ENCODE results near the gene PCYT1A. TPM values are rescaled to one million over a fixed set of nuclear protein-coding genes. Genes with fewer than 3 reads are reported as not detected.
"Not testable (repeated sequence)": the region's sequence is repeated elsewhere in the genome, so short reads cannot be mapped to it uniquely, and the experiment has no call there.

The PCYT1A gene
- total and polyA plus RNA-seq, 4 donors = 26.7 to 65.0 (median 46.0) TPM

- Histone ChIP-seq H3K4me3 (ENCODE audit: low read length in 2 of 2) (no peak overlapping the region), H3K4me1 (ENCODE audit: control insufficient read depth in 1 of 2, insufficient read depth in 2 of 2, low read length in 2 of 2) (no peaks in the 10 kb centered on the region), H3K27me3 (ENCODE audit: control insufficient read depth in 1 of 2, insufficient read depth in 2 of 2, low read length in 1 of 2) (no peaks in the 10 kb centered on the region), H3K27ac (ENCODE audit: low read depth in 1 of 2, low read length in 2 of 2) (no peak overlapping the region), H3K9me3 (ENCODE audit: control insufficient read depth, low read length) (no peaks in the 10 kb centered on the region), H3K36me3 (ENCODE audit: control insufficient read depth in 1 of 2, insufficient read depth in 2 of 2, low read length in 1 of 2) (peaks cover 0 to 5% of the 10 kb centered on the region in 2 donors)
- WGBS, 2 donors = 68 to 80% methylated on average over 5 of the region's 5 CpGs
- intact Hi-C loops (cut with DNase I) = loop anchor here (10.0 kb wide), 2 partner anchors 270 to 430 kb away; no protein-coding TSS in a partner anchor
- ATAC-seq (ENCODE audit: low FRiP score) = no peak
- DNase-seq = no peak
Measured at GRCh38 chr3:196254376-196255283, 32.9 kb downstream of the PCYT1A start.

DNA sequence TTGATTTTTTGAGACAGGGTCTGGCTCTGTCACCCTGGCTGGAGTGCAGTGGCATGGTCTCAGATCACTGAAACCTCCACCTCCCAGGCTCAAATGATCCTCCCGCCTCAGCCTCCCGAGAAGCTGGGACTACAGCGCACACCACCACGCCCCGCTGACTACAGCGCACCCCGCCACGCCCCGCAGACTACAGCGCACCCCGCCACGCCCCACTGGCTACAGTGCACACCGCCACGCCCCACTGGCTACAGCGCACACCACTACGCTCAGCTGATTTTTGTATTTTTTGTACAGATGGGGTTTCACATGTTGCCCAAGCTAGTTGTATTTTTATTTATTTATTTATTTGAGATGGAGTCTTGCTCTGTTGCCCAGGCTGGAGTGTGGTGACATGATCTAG is 35.6 kb downstream of the PCYT1A start:
- no peak overlapping the region for H3K27ac ChIP-seq (ENCODE audit: low read depth in 1 of 2, low read length in 2 of 2)
- no peaks in the 10 kb centered on the region for H3K9me3 ChIP-seq (ENCODE audit: control insufficient read depth, low read length)
- ATAC-seq (ENCODE audit: low FRiP score) (no peak), DNase-seq (no peak)
- H3K4me3 ChIP-seq (ENCODE audit: low read length in 2 of 2) = no peak overlapping the region
- no peaks in the 10 kb centered on the region for H3K4me1 ChIP-seq (ENCODE audit: control insufficient read depth in 1 of 2, insufficient read depth in 2 of 2, low read length in 2 of 2)
- peaks cover 0 to 8% of the 10 kb centered on the region in 2 donors for H3K36me3 ChIP-seq (ENCODE audit: control insufficient read depth in 1 of 2, insufficient read depth in 2 of 2, low read length in 1 of 2)
- no peaks in the 10 kb centered on the region for H3K27me3 ChIP-seq (ENCODE audit: control insufficient read depth in 1 of 2, insufficient read depth in 2 of 2, low read length in 1 of 2)
- intact Hi-C loops (cut with DNase I) = loop anchor here (10.0 kb wide), 2 partner anchors 273 to 433 kb away; no protein-coding TSS in a partner anchor
- WGBS, 2 donors = 97% methylated on average over 16 of the region's 16 CpGs

GRCh38 chr3:196246612-196247308 is 40.8 kb downstream of the PCYT1A start:
- no peaks in the 10 kb centered on the region for H3K27me3 ChIP-seq (ENCODE audit: control insufficient read depth in 1 of 2, insufficient read depth in 2 of 2, low read length in 1 of 2)
- no peak for ATAC-seq (ENCODE audit: low FRiP score)
- 90 to 92% methylated on average over 13 of the region's 13 CpGs for WGBS, 2 donors
- no peaks in the 10 kb centered on the region for H3K4me1 ChIP-seq (ENCODE audit: control insufficient read depth in 1 of 2, insufficient read depth in 2 of 2, low read length in 2 of 2)
- H3K4me3 ChIP-seq (ENCODE audit: low read length in 2 of 2) = no peak overlapping the region
- H3K27ac ChIP-seq (ENCODE audit: low read depth in 1 of 2, low read length in 2 of 2) = no peak overlapping the region
- H3K9me3 ChIP-seq (ENCODE audit: control insufficient read depth, low read length) = no peaks in the 10 kb centered on the region
- peaks cover 0 to 16% of the 10 kb centered on the region in 2 donors for H3K36me3 ChIP-seq (ENCODE audit: control insufficient read depth in 1 of 2, insufficient read depth in 2 of 2, low read length in 1 of 2)
- intact Hi-C loops (cut with DNase I) = no loop called here
- no peak for DNase-seq

- H3K9me3 ChIP-seq (ENCODE audit: control insufficient read depth, low read length); H3K4me3 ChIP-seq (ENCODE audit: low read length in 2 of 2); H3K27ac ChIP-seq (ENCODE audit: low read depth in 1 of 2, low read length in 2 of 2); DNase-seq; H3K27me3 ChIP-seq (ENCODE audit: control insufficient read depth in 1 of 2, insufficient read depth in 2 of 2, low read length in 1 of 2); ATAC-seq (ENCODE audit: low FRiP score); H3K4me1 ChIP-seq (ENCODE audit: control insufficient read depth in 1 of 2, insufficient read depth in 2 of 2, low read length in 2 of 2); intact Hi-C loops (cut with DNase I): not testable (repeated sequence)
- H3K36me3 ChIP-seq (ENCODE audit: control insufficient read depth in 1 of 2, insufficient read depth in 2 of 2, low read length in 1 of 2) = peaks cover 0 to 16% of the 10 kb centered on the region in 2 donors
- 96 to 97% methylated on average over 31 to 34 of the region's 34 CpGs for WGBS, 2 donors
Measured at GRCh38 chr3:196244166-196244565, 43.4 kb downstream of the PCYT1A start.

- DNase-seq (no peak), ATAC-seq (ENCODE audit: low FRiP score) (no peak)
- intact Hi-C loops (cut with DNase I) = no loop called here
- H3K27me3 ChIP-seq (ENCODE audit: control insufficient read depth in 1 of 2, insufficient read depth in 2 of 2, low read length in 1 of 2) = no peaks in the 10 kb centered on the region
- H3K4me1 ChIP-seq (ENCODE audit: control insufficient read depth in 1 of 2, insufficient read depth in 2 of 2, low read length in 2 of 2) = no peaks in the 10 kb centered on the region
- 86 to 89% methylated on average over 8 of the region's 8 CpGs for WGBS, 2 donors
- no peak overlapping the region for H3K27ac ChIP-seq (ENCODE audit: low read depth in 1 of 2, low read length in 2 of 2)
- peaks cover 6 to 12% of the 10 kb centered on the region in 2 donors for H3K36me3 ChIP-seq (ENCODE audit: control insufficient read depth in 1 of 2, insufficient read depth in 2 of 2, low read length in 1 of 2)
- no peaks in the 10 kb centered on the region for H3K9me3 ChIP-seq (ENCODE audit: control insufficient read depth, low read length)
- no peak overlapping the region for H3K4me3 ChIP-seq (ENCODE audit: low read length in 2 of 2)
Measured at GRCh38 chr3:196241704-196242103, 45.8 kb downstream of the PCYT1A start.

DNA sequence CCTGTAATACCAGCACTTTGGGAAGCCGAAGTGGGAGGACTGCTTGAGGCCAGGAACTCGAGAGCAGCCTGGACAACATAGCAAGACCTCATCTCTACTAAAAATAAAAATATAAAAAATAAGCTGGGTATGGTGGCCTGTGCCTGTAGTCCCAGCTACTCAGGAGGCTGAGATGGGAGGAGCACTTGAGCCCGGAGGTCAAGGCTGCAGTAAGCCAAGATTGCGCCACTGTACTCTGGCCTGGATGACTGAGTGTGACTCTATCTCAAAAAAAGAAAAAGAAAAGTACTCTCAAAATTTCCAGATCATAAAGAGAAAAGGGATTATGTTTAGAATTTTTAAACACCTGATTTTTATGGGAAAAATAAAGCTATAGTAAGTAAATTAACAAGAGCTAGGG is 47.1 kb downstream of the PCYT1A start:
- WGBS, 2 donors = 67 to 69% methylated on average over 4 of the region's 4 CpGs
- intact Hi-C loops (cut with DNase I) = no loop called here
- Histone ChIP-seq H3K27ac (ENCODE audit: low read depth in 1 of 2, low read length in 2 of 2) (no peak overlapping the region), H3K9me3 (ENCODE audit: control insufficient read depth, low read length) (no peaks in the 10 kb centered on the region), H3K36me3 (ENCODE audit: control insufficient read depth in 1 of 2, insufficient read depth in 2 of 2, low read length in 1 of 2) (peaks cover 6 to 9% of the 10 kb centered on the region in 2 donors), H3K4me3 (ENCODE audit: low read length in 2 of 2) (no peak overlapping the region), H3K27me3 (ENCODE audit: control insufficient read depth in 1 of 2, insufficient read depth in 2 of 2, low read length in 1 of 2) (no peaks in the 10 kb centered on the region), H3K4me1 (ENCODE audit: control insufficient read depth in 1 of 2, insufficient read depth in 2 of 2, low read length in 2 of 2) (no peaks in the 10 kb centered on the region)
- no peak for ATAC-seq (ENCODE audit: low FRiP score)
- DNase-seq = no peak

- intact Hi-C loops (cut with DNase I) = no loop called here
- Histone ChIP-seq H3K4me3 (ENCODE audit: low read length in 2 of 2) (no peak overlapping the region), H3K36me3 (ENCODE audit: control insufficient read depth in 1 of 2, insufficient read depth in 2 of 2, low read length in 1 of 2) (peaks cover 6 to 8% of the 10 kb centered on the region in 2 donors), H3K4me1 (ENCODE audit: control insufficient read depth in 1 of 2, insufficient read depth in 2 of 2, low read length in 2 of 2) (no peaks in the 10 kb centered on the region), H3K27ac (ENCODE audit: low read depth in 1 of 2, low read length in 2 of 2) (no peak overlapping the region), H3K27me3 (ENCODE audit: control insufficient read depth in 1 of 2, insufficient read depth in 2 of 2, low read length in 1 of 2) (no peaks in the 10 kb centered on the region), H3K9me3 (ENCODE audit: control insufficient read depth, low read length) (no peaks in the 10 kb centered on the region)
- whole genome bisulfite sequencing, 2 donors = 76 to 78% methylated on average over 14 of the region's 14 CpGs
- DNase-seq (no peak), ATAC-seq (ENCODE audit: low FRiP score) (no peak)
Measured at GRCh38 chr3:196238612-196239560, 48.6 kb downstream of the PCYT1A start.

DNA sequence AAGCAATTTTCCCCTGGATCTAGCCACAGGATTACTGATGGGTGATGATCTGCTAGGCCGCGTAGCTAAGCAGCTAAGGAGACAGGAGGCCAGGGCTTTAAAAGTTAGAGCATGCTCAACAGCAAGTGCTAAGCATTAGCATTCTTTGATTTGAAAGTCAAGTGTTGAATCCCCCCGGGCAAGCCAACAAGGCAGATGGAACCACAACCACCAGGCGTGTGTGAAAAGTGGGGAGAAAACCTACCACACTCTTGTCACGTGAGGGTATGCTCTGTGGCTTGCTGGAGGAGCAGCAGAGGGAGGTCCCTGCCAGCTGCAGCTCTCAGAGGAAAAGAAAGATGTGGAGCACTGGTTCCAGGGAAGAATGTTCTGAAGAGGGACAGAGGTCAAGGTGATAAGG is 50.3 kb downstream of the PCYT1A start:
- Histone ChIP-seq H3K4me1 (ENCODE audit: control insufficient read depth in 1 of 2, insufficient read depth in 2 of 2, low read length in 2 of 2) (no peaks in the 10 kb centered on the region), H3K27ac (ENCODE audit: low read depth in 1 of 2, low read length in 2 of 2) (no peak overlapping the region), H3K4me3 (ENCODE audit: low read length in 2 of 2) (no peak overlapping the region), H3K36me3 (ENCODE audit: control insufficient read depth in 1 of 2, insufficient read depth in 2 of 2, low read length in 1 of 2) (peaks cover 6% of the 10 kb centered on the region in 2 donors), H3K27me3 (ENCODE audit: control insufficient read depth in 1 of 2, insufficient read depth in 2 of 2, low read length in 1 of 2) (no peaks in the 10 kb centered on the region), H3K9me3 (ENCODE audit: control insufficient read depth, low read length) (no peaks in the 10 kb centered on the region)
- no peak for ATAC-seq (ENCODE audit: low FRiP score)
- intact Hi-C loops (cut with DNase I) = no loop called here
- no peak for DNase-seq
- 88 to 94% methylated on average over 5 of the region's 5 CpGs for WGBS, 2 donors

Data from aorta (tissue), 5 donors.